Amygdala (tissue), 56 donors: ENCODE measurements around the gene IMP4.
"Not testable (repeated sequence)": the region's sequence is repeated elsewhere in the genome, so short reads cannot be mapped to it uniquely, and the experiment has no call there.

Experiments used
- DNase-seq, 56 donors: peaks; one replicate each; lab custom pipeline; 2025; lab: John Stamatoyannopoulos, UW

IMP4 gene

GRCh38 chr2:130342533-130343275 is at the start of gene IMP4:
TSS of gene IMP4 (plus strand) at chr2:130342897. CDS start at chr2:130342933, 36 bp downstream.
- peak; percentile 80 to 100 (median 98) for DNase-seq

GRCh38 chr2:130300258-130300969 is 42.3 kb upstream of the IMP4 start:
- DNase-seq, result no peak

- DNase-seq, result no peak
Measured at GRCh38 chr2:130300970-130301348, 41.7 kb upstream of the IMP4 start.

GRCh38 chr2:130302164-130302886 is 40.4 kb upstream of the IMP4 start:
- no peak for DNase-seq

GRCh38 chr2:130303169-130303568 is 39.5 kb upstream of the IMP4 start:
- no peak for DNase-seq

- no peak for DNase-seq
Measured at GRCh38 chr2:130304726-130305125, 38.0 kb upstream of the IMP4 start.

- DNase-seq, result no peak
Measured at GRCh38 chr2:130307850-130308249, 34.8 kb upstream of the IMP4 start.

GRCh38 chr2:130310881-130311280 is 31.8 kb upstream of the IMP4 start:
- DNase-seq, result no peak

GRCh38 chr2:130313812-130314334 is 28.8 kb upstream of the IMP4 start:
- DNase-seq, result no peak

GRCh38 chr2:130314377-130314776 is 28.3 kb upstream of the IMP4 start:
- DNase-seq, result no peak

GRCh38 chr2:130316596-130316995 is 26.1 kb upstream of the IMP4 start:
- DNase-seq, result peak in 2 of 56 donors; percentile 2 to 6

- no peak for DNase-seq
Measured at GRCh38 chr2:130318906-130319305, 23.8 kb upstream of the IMP4 start.

- no peak for DNase-seq
Measured at GRCh38 chr2:130319536-130319935, 23.2 kb upstream of the IMP4 start.

GRCh38 chr2:130327703-130328527 is 14.8 kb upstream of the IMP4 start:
- no peak for DNase-seq

- DNase-seq, result no peak
Measured at GRCh38 chr2:130328710-130329109, 14.0 kb upstream of the IMP4 start.

- DNase-seq, result peak in 37 of 56 donors; percentile 15 to 78 (median 36)
Measured at GRCh38 chr2:130332271-130333073, 10.2 kb upstream of the IMP4 start.

- not testable (repeated sequence) for DNase-seq
Measured at GRCh38 chr2:130333253-130333652, 9.4 kb upstream of the IMP4 start.

- no peak for DNase-seq
Measured at GRCh38 chr2:130334026-130334425, 8.7 kb upstream of the IMP4 start.

- DNase-seq, result no peak
Measured at GRCh38 chr2:130335226-130335625, 7.5 kb upstream of the IMP4 start.
